D341Med (cell line): ENCODE data around the gene PELI1.

Experiments used
- DNase-seq: peaks from one replicate; pipeline ENCODE4 v3.0.0; 2012; ENCODE audit warnings: low spot score

Gene PELI1

DNA sequence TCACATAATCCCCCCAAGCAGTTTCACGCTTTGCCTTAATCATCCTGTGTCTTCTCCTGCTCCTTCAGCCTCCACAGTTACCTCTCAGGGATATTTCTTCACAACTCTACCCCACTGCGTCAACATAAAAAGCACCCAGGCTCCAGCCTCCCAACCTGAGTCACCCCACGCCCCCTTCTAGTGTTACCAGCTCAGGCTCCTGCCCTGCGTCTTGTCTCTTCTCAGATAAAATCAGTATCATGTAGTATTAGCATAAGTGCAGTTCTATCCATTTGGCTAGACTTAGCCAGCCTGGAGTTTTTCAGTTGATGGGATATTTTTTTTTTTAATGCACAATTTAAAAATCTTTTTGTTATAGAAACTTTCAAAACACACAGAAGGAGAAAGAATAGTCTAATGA lies 9.6 kb upstream of the PELI1 start:
- no peak for DNase-seq

GRCh38 chr2:64151476-64151875 lies 7.3 kb upstream of the PELI1 start:
- DNase-seq: no peak

DNA sequence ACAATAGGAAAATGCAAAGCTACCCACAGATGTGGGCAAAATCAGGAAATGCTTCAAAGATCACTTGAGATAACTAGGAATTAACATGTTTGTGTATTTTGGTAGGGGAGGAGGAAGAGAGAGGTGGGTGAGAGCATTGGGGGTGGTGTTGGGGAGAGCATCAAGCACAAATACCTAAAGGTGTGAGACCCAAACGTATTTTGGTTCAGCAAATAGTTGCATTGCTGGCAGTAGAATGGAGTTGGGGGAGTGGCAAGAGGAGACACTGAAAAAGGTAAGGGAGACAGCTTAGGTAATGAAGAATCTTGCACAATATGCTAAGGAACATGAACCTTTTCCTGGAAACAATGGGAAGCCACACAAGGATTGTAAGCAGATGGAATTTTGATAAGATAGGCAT lies 1.5 kb upstream of the PELI1 start:
- DNase-seq: no peak

- DNase-seq: no peak
Observed at GRCh38 chr2:64145119-64145518, 899 bp upstream of the PELI1 start.

DNA sequence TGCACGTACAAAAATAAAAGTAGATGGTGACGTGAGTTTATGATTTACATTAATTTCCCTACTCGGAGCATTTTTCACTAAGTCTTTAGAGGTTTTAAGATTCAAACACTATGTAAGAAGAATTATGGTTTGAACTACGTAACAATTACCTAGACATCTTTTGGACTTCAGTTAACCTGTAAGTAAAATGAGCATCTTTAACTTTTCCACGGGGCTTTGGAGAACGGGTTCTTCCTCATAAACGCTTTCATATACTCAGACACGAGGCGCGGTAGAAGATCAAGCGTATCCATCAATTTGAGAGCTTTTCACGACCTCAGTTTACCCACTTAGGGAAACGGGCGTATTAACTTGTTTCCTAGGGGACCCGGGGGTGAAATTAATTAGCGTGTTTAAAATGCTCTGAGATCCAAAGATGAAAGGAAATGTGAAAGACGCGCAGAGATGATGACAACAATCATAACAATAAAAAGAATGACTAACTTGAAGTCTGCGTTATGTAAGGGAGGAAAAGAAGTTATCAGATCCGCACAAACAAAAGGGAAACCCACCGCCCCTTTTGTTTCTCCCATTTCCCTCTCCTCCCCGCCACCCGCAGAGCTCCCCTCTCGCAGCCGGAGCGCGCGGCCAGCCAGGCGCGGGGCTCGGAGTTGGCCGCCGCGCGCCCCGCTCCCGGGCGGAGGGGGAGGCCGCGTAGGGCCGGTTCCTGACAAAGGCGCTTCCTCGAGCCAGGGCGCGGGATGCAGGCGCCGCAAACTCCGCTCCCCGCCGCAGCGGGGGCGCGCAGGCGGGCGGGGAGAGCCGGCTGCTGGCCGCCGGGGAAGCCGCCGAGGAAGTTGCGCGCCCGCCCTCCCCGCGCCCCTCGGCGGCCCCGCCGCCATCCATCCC lies 807 bp downstream of the PELI1 start:
- DNase-seq: peak; percentile 71

GRCh38 chr2:64142741-64143168 lies 1.5 kb downstream of the PELI1 start:
- no peak for DNase-seq

GRCh38 chr2:64141674-64142405 lies 2.4 kb downstream of the PELI1 start:
- no peak for DNase-seq

DNA sequence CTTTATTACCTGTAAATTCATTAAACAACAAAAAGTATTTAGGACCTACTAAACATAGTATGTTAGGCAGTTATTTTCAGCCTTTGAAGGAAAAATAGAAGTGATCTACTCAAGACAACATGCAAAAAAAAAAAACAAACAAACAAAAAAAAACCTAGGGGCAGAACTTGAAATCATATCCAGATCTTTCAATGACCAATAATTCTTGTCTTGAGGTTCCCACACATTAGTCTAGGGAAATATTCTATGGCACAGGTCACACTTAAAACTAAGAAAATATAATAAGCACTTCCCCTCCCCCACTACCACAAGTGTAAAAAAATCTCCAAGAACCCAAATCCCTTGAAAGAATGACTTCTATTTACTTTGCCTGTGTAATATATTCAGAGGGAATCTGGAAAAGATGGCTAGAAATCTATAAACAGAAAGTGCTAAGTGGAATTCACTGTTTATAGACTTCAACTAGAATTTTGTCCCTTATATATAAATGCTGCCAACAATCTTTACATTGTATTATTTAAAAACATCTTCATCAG lies 3.5 kb downstream of the PELI1 start:
- no peak for DNase-seq

DNA sequence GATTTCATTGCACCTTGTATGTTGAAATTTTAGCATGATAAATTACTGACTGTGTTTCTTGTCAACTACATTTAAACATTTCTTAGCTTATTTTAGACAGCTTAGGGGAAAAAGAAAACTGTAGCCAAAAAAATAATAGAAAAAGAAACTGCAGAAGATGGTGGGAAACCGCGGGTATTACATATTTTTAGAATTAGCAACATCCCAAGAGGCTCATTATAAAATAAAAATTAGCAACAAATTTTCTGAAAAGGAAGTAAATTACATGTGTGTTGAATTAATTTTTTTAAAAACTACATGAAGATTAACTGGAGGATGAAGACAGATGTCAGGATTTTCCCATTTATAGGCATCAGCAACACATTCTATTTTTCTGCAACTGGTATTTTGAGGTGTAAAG lies 4.3 kb downstream of the PELI1 start:
- no peak for DNase-seq

- no peak for DNase-seq
Observed at GRCh38 chr2:64137996-64138395, 6.2 kb downstream of the PELI1 start.

DNA sequence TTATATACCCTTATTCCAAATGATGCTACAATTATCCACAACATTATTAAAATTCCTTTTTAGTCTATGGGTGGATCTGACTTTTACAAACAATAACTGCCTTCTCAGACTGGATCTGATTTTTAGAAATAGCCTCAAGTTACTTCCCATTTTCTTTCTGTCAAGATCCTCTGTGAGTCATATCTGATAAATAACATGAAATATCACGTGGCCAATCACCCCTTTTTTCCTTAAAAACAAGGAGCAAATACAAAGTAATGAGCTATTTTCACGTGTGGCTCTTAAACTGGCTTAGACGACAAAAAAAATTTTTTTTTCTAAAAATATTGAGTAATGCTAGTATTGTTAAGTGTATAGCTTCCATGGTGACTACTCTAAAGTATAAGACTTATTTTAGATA lies 6.7 kb downstream of the PELI1 start:
- no peak for DNase-seq

GRCh38 chr2:64135421-64135820 lies 8.8 kb downstream of the PELI1 start:
- no peak for DNase-seq

DNA sequence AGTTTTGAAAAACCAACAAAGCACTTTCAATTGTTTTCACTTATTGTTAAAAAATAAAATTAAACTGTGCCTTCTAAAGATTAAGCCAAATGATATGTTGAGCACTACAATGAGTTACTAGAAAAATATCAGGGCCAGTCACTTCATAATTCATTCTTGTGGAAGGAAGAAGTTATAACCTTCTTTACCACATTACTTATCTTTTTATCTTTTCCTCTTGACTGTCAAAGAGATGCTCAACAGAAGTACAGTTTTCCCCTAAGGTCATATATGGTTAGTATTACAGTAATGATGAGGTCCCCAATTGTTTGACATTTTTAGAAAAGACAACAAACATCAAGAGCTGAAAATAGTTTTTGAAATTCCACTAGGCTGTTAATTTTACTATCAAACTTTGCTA lies 9.4 kb downstream of the PELI1 start:
- no peak for DNase-seq

GRCh38 chr2:64133828-64134227 lies 10.4 kb downstream of the PELI1 start:
- DNase-seq: no peak

GRCh38 chr2:64133354-64133753 lies 10.9 kb downstream of the PELI1 start:
- DNase-seq: no peak

DNA sequence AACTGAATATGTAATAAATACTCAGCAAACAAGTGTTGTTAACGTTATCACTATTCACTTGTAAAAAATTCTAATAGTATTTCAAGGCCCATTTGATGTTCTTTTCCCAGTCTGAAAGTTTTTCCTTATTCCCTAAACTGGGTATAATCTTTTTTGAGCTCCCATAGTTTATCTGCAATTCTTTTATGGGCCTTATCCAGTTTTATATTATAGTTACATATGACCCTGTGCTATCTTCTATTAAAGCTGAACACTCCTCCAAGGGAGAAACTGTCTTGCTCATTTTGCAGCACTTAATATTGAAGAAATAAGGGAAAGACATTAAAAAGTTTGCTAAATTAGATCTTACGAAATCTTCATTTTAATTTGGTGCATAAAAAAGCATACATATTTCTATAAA lies 13.9 kb downstream of the PELI1 start:
- no peak for DNase-seq

GRCh38 chr2:64128943-64129391 lies 15.3 kb downstream of the PELI1 start:
- no peak for DNase-seq

DNA sequence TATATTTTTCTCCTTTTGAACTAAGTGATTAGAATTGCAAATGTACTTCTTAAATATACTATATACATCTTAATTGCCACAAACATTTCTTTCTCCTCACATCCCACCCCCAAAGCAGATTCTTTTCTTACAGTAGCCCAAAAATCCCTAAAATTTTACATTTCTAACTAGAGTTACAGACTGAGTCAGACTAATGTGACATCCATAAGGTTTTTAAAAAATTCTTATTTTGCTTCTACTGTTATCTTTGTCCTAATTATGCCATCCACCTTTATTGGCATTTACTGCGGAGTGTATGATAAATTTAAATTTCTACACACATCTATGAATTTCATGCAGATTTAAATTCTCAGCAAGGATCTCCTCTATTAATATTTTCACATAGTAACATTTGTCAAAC lies 15.8 kb downstream of the PELI1 start:
- no peak for DNase-seq

- no peak for DNase-seq
Observed at GRCh38 chr2:64127119-64127518, 17.1 kb downstream of the PELI1 start.

- no peak for DNase-seq
Observed at GRCh38 chr2:64126601-64127000, 17.6 kb downstream of the PELI1 start.

DNA sequence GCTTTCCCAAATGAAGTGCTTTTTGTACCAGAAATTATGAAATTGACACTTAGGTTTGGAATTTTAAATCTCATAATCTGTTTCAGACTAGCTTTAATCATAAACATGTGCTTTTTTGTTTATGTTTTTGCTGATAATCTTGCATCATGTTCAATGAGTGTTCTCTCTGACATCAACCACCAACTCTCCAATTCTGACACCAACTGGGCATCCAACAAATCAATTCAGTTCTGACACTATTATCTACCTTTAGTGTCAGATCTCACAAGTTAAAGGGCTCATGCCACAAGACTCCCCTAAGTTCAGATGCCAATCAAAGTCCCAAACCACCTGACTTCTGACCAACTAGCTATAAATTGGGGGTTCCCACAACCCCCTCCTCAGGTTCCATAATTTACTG lies 19.6 kb downstream of the PELI1 start:
- DNase-seq: no peak

GRCh38 chr2:64124168-64124567 lies 20.1 kb downstream of the PELI1 start:
- no peak for DNase-seq

- DNase-seq: no peak
Observed at GRCh38 chr2:64123740-64124139, 20.5 kb downstream of the PELI1 start.
